ENCODE data around the gene RAD51B. TPM values are rescaled to one million over a fixed set of nuclear protein-coding genes. Genes with fewer than 3 reads are reported as not detected.

The RAD51B gene
- total RNA-seq, 1 experiment from 2014 or later: 20.0 TPM

GRCh38 chr14:68394118-68394763, 574.7 kb downstream of the RAD51B start (continued):
- TF ChIP-seq YY1 (IDR thresholded peaks at IDR 0.05; ENCODE audit: extremely low read depth, insufficient replicate concordance, low read depth, low read length) (no peak), ZNF274 (IDR thresholded peaks at IDR 0.05; ENCODE audit: low read depth, low read length) (no peak), POLR2AphosphoS5 (IDR thresholded peaks at IDR 0.05; ENCODE audit: low read depth, low read length) (no peak), FOSL1 (IDR thresholded peaks at IDR 0.05; ENCODE audit: low read depth) (no peak), ZFX (IDR thresholded peaks at IDR 0.05) (no peak), POLR2A (IDR thresholded peaks at IDR 0.05; ENCODE audit: borderline replicate concordance, extremely low read depth, insufficient read depth, insufficient read length) (no peak), JUND (IDR thresholded peaks at IDR 0.05) (no peak), REST (IDR thresholded peaks at IDR 0.05; ENCODE audit: low read depth) (no peak), EZH2 (IDR thresholded peaks at IDR 0.05) (no peak)

GRCh38 chr14:68394764-68395143, 575.2 kb downstream of the RAD51B start:
- no peaks in the 10 kb centered on the region for H4K20me1 ChIP-seq (ENCODE audit: insufficient read depth)
- H3K27me3 ChIP-seq (ENCODE audit: insufficient read depth, low read length): no peaks in the 10 kb centered on the region
- intact Hi-C loops (cut with micrococcal nuclease): no loop called here
- H3K9me3 ChIP-seq (ENCODE audit: control insufficient read depth in 1 of 2, insufficient read depth in 1 of 2, low read depth in 1 of 2, low read length in 2 of 2): no peaks in the 10 kb centered on the region
- ATAC-seq (no peak), DNase-seq (ENCODE audit: low read depth, low spot score) (no peak)
- CTCF ChIA-PET: no interaction called here
- no peak overlapping the region for H2AFZ ChIP-seq (ENCODE audit: low read depth, low read length, poor library complexity, severe bottlenecking)
- no peaks in the 10 kb centered on the region for H3K36me3 ChIP-seq (ENCODE audit: control insufficient read depth in 1 of 2, insufficient read depth in 2 of 2, low read length in 2 of 2)
- no peaks in the 10 kb centered on the region for H3K79me2 ChIP-seq (ENCODE audit: insufficient read depth, low read length)
- H3K9ac ChIP-seq (ENCODE audit: low read length): no peak overlapping the region
- no peaks in the 10 kb centered on the region for H3K9me2 ChIP-seq (ENCODE audit: insufficient read depth)
- no peak overlapping the region for H3K4me2 ChIP-seq (ENCODE audit: low read length)
- POLR2A ChIA-PET: no interaction called here
- H3K4me1 ChIP-seq (ENCODE audit: control insufficient read depth in 1 of 2, insufficient read depth in 2 of 2, low read length in 2 of 2): peaks cover 4 to 9% of the 10 kb centered on the region in 2 experiments; a peak in 3 of 4 replicates
- RAD21 ChIA-PET (ENCODE audit: low non-redundant PET in 1 of 2, low total read pairs in 2 of 2, uncharacterized antibody in 2 of 2, unreplicated experiment in 2 of 2): no interaction called here
- BruUV-seq (replicated peaks): no TSS peak
- H3K4me3 ChIP-seq (replicated peaks in 1 of 2; ENCODE audit: low read depth in 1 of 2, low read length in 2 of 2): no peak overlapping the region
- H3K27ac ChIP-seq (ENCODE audit: low read depth, low read length): no peak overlapping the region
- TF ChIP-seq SIN3A (IDR thresholded peaks at IDR 0.05; ENCODE audit: low read depth): no peak
- TF ChIP-seq EZH2 (IDR thresholded peaks at IDR 0.05): no peak
- no peak for TF ChIP-seq EGR1 (IDR thresholded peaks at IDR 0.05; ENCODE audit: low read depth)
- no peak for TF ChIP-seq SRF (IDR thresholded peaks at IDR 0.05; ENCODE audit: low read depth)
- no peak for TF ChIP-seq ZFX (IDR thresholded peaks at IDR 0.05)
- no peak for TF ChIP-seq POLR2A (IDR thresholded peaks at IDR 0.05; ENCODE audit: borderline replicate concordance, extremely low read depth, insufficient read depth, insufficient read length)
- TF ChIP-seq SP1 (IDR thresholded peaks at IDR 0.05; ENCODE audit: low read depth): no peak
- TF ChIP-seq ELF1 (IDR thresholded peaks at IDR 0.05; ENCODE audit: borderline replicate concordance, low read depth): no peak

Data from HCT116 (cell line).